Astrocyte (in vitro differentiated cells and primary cell): ENCODE data around the gene COLEC11.

Experiments
- CTCF ChIP-seq: IDR thresholded peaks from 2 replicates; pipeline ENCODE4 v1.5.1; 2011; ENCODE audit warnings: low read depth, mild to moderate bottlenecking, inconsistent platforms, low read length, moderate library complexity; ENCODE audit not compliant: insufficient read depth
- EZH2 ChIP-seq: IDR thresholded peaks from 2 replicates; pipeline ENCODE4 v1.6.1; 2012; ENCODE audit warnings: mild to moderate bottlenecking, low read length, inconsistent platforms; ENCODE audit not compliant: insufficient read depth

- TF ChIP-seq CTCF = no peak
- TF ChIP-seq EZH2 = no peak
Observed at GRCh38 chr2:3662239-3662638, 67.3 kb downstream of the COLEC11 start.
